Stimulated activated CD4-positive, alpha-beta T cell treated with anti-CD3 and anti-CD28 coated beads, Interleukin-2, amount 100 ng/mL, for 24 hours (primary cell): ENCODE results near the gene AGTRAP.
A peak's percentile ranks its signal among the peaks of the same experiment; 100 is the strongest.

Experiments
- DNase-seq, 2 donors: peaks; one replicate each; pipeline ENCODE4 v3.0.0-alpha.2; 2020

AGTRAP gene

DNA sequence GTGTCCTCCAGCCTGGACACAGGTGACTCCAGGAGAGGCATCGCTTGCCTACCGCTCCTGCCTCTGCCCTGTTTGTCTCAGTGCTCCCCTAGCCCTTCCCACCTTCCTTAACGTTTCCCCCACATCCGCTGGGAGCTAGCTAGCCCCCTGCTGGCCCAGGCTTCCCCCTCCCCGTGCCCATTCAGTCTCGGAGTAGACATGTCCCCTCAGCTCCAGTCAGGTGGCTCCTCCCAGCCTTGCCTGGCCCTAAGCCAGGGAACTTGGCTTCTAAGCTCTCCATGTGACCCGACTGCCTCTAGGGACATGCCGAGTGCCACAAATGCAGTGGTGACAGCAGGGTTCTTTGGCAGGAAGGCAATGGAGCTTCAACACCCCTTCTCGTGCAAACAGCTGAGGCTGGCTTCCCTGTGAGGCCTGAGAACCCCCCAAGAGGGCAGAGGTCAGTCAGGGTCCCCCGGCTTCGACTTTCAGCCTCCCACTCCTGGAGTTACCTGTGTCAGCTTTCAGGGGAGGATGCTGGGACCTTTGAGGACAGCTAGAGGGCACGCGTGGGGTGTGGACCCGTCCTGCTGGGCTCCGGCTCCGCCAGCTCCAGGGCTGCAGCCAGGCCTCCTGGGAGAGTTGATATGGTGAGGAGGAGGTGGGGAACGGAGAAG, 28.2 kb upstream of the AGTRAP start:
- DNase-seq: no peak

DNA sequence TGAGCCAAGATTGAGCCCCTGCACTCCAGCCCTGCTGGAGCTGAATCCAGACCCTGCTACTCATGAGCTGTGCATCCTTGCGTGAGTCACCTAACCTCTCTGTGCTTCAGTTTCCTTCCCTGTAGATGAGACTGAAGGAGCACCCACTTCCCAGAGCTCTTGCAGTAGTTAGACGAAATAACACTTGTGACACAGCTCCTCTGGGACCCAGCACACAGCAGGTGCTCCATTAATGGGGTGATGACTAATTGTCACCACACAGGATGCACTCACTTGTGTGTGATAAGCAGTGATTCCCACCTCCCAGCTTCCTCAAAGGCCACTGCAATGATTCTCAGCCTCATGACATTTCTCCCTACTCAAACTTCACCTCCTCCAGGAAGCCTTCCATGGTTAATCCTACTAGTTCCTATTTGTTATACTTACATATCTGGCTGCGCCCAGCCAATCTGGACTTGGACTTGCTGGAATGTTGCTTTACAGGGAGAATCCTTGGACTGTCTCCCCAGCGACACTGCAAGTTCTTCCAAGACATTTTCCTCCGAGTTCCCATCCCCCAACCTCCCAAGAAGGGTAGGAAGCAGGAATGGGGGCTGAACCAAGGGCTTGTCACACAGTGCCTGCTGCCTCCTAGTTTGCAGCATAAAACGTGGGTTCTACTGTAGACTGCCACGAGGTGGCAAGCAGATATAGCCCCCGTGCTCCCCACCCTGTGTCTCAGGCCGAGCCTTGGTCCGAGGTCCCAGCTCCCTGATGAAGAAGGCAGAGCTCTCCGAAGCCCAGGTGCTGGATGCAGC, 27.2 kb upstream of the AGTRAP start:
- no peak for DNase-seq

DNA sequence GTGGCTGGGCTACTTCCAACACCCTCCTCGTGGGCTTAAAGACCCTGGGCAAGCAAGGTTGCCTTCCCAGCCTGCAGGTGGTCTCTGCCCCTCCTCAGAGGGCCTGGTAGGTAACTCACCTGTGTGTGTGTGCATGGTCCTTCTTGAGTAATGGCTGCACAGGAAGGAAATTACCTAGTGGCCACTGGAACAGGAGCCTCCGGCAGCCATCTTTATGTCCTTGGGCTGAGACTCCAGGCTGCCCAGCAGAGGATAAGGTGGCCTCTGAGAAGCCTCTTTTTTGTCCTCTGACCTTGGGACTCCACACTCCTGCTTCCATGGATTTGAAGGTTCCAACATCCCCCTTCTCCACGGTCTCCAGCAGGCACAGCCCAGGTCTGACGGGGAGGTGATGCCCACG, 24.4 kb upstream of the AGTRAP start:
- DNase-seq: no peak

DNA sequence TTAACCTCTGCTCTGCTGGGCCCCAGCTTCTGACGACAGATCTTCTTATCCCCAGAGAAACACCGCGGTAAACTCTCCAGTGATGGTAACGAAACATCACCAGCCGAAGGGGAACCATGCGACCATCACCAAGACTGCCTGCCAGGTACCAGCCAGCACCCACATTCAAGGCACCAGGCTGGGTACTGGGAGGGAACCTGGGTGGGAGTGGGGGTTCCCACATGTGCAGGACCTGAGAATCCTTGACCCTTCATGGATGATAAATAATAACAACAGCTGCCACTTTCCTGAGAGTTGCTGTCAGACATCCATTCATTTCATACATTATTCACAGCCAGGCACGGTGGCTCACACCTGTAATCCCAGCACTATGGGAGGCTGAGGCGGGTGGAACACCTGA, 23.7 kb upstream of the AGTRAP start:
- DNase-seq: no peak

DNA sequence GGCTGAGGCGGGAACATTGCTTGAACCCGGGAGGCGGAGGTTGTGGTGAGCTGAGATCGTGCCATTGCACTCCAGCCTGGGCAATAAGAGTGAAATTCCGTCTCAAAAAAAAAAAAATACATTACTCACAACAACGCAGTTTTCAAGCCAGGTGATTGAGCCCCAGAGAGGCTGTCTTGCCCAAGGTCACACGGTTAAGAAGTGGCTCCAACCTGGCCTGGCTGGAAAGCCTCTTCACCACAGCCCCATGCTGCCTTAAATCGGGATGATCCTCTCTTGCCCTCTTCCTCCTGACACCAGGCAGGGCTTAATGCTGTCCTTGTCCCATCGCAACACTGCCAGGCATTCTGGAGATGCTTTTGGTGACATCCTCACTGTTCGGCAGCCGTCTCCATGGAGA, 22.8 kb upstream of the AGTRAP start:
- no peak for DNase-seq

DNA sequence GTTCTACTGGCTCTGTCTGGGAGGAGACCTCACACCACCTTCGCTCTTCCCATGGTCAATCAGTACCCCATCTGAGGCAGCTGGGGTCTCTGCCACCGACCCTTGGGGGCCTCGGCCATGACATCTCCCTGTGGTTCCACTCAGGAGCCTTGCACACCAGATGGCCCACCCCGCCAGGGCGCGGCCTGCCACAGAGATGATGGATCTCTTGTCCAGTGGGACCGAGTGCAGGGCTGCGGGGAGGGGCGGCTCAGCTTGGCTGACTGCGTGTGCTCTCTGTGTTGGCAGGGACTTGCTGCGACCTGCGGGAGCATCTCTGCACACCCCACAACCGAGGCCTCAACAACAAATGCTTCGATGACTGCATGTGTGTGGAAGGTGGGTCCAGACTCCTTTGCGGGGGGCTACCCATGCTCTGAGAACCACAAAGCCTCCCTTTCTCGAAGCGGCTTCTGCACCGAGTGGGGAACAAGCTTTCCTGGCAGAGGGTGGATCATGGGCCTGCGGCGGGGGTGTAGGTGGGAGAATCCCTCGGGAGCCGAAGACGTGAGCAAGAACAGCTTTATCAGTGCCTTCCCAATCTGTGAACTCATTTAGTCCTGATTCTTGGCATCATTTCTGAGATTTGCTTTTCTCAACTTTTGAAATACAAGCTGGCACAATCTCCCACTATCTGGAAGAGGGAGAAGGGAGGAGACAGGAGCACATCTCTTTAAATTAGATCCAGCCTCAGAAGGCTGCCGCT, 20.9 kb upstream of the AGTRAP start:
- DNase-seq: no peak

DNA sequence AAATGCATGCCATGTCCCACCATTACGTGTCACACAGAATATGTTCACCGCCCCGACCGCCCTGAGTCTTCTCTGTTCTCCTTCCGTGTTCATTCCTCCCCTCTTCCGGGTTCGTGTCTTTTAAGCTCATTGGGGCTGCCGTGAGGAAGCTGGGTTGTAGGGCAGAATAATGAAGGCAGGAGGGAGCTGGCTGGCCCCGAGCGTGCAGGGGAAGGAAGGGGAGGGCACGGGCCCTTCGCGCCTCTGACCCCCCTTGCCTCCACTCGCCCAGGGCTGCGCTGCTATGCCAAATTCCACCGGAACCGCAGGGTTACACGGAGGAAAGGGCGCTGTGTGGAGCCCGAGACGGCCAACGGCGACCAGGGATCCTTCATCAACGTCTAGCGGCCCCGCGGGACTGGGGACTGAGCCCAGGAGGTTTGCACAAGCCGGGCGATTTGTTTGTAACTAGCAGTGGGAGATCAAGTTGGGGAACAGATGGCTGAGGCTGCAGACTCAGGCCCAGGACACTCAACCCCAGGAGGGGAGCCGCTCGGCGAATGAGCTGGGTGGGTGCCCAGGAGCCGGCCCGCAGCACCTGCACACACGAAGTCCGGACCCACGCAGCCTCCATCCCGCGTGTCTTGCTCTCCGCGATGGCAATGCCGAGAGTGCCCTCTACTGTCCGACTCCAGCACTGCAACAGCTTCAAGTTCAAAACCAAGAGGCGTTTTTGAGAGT, 16.5 kb upstream of the AGTRAP start:
- peak; percentile 89 to 90 for DNase-seq

DNA sequence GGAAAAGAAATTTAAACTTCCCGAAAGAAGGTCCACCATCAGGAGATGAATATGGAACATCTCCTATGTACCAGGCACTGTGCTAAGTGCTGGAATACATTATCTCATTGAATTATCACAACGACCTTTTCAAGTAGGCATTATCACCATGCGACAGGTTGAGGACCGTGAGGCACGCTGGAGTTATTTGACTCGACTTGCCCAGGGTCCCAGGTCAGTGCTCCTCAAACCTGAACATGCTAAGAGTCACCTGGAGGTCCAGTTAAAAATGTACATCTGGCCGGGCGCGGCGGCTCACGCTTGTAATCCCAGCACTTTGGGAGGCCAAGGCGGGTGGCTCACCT, 15.9 kb upstream of the AGTRAP start:
- no peak for DNase-seq

DNA sequence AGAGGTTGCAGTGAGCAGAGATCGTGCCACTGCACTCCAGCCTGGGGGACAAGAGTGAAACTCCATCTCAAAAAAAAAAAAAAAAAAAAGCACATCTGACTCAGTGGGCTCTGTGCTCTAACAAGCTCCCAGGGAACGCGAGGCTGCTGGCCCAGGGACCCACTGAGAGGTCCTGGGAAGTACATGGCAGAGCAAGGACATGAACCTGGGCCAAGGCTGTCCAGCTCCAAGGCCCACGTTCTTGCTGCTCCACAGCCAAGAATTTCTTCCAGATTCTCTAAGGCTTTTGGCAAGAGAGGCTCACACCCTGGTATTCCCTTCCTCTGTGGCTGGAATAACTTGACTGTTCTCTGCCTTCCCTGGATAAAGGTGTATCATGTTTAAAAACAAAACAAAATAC, 15.4 kb upstream of the AGTRAP start:
- DNase-seq: no peak

DNA sequence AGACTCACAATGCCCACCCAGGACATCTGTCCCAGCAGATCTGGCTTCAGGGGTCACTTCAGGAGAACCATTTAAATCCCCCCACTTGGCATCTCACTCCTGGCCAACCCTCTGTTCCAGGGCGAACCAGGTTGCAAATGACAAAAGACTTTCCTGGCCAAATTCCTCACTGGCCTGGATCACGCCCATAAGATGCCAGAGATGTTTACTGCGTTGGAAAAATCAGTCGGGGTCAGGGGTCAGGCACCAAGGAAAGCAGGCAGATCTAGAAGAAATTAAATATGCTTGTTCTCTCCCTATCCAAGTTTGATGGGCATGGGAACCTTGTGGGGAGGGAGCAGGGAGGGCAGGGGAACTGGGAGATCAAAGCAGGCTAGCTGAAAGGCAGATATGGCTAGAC, 14.6 kb upstream of the AGTRAP start:
- DNase-seq: no peak

DNA sequence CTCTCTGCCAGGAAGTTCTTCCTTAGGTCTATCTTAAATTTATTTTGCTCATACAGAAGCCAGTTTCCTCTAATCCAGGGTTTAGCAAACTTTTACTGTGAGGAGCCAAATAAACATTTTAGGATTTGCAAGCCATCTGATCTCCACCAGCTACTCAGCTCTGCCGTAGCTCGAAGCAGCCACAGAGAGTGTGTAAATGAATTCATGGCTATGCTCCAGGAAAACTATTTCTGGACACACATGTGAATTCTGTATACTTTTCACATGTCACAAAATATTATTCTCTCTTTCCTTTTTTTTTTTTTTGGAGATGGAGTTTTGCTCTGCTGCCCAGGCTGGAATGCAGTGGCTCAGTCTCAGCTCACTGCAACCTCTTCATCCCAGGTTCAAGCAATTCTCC, 13.4 kb upstream of the AGTRAP start:
- DNase-seq: no peak

DNA sequence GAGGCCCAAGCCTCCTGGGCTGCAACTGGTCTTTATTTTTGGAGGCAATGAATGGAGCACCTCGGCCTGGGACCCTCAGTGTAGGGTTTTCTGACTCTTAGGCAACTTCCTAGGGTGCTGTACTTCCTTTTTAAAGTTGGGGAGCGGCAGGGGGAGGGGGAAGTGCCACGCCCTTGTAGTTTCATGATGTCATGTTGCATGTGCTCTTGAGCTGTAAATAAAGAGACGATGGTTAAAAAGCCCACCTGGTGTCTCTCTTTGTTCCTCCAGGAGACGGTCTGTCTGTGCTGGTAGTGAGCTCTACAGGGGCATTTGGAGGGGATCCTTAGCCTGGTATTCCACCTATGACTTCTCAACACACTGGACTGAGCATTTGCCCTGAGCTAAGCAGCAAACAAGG, 10.3 kb upstream of the AGTRAP start:
- no peak for DNase-seq

DNA sequence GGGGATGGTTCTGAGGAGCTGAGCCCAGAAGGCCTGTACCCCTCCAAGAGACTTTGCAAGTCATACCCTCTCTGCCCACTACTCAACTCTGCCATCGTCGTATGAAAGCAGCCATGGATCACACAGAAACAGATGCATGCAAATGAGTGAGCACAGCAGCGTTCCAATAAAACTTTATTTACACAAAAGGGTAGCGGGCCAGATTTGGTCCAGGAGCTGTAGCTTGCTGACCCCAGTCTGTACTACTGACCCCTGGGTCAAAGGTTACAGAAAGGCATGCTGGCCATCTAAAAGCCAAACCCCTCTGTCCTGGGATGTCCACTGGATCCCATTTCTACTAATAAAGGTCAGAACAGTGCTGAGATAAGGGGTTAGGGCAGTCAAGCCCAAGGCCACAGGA, 8.8 kb upstream of the AGTRAP start:
- DNase-seq: no peak

DNA sequence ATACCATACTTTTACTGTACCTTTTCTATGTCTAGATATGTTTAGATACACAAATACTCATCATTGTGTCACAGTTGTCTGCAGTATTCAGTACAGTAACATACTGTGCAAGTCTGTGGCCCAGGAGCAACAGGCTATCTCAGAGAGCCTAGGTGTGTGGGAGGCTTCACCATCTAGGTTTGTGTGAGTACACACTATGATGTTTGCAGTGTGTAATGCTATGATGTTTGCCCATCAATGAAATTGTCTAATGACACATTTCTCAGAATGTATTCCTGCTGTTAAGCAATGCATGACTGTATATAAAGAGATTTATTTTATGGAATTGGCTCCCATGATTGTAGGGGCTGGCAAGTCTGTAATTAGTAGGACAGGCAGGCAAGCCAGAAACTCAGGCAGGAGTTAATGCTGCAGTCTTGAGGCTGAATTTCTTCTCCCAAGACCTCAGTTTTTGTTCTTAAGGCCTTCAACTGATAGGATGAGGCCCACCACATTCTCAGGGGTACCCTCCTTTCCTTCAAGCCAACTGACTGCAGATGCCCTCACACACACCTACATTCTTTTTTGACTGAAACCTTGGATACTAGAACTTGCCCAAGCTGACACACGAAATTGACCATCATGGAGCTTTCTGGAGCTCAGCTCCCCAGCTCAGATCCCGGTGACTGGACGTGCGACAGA, 7.7 kb upstream of the AGTRAP start:
- DNase-seq: no peak

DNA sequence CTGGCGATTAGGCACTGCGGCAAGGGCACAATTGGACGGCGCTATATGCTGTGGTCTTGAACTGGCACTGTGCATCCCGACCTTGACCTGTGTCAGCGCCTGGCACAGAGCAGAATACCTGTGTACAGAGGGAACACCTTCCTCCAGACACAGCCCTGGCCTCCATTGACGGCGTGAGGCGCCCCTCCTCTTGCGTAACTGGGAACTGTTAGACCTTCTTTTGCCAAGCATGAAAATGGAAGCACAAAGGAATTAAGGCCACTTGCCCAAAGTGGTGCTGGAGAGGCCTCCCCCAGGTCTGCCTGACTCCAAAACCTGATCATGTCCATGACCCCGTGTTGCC, 6.8 kb upstream of the AGTRAP start:
- DNase-seq: no peak

DNA sequence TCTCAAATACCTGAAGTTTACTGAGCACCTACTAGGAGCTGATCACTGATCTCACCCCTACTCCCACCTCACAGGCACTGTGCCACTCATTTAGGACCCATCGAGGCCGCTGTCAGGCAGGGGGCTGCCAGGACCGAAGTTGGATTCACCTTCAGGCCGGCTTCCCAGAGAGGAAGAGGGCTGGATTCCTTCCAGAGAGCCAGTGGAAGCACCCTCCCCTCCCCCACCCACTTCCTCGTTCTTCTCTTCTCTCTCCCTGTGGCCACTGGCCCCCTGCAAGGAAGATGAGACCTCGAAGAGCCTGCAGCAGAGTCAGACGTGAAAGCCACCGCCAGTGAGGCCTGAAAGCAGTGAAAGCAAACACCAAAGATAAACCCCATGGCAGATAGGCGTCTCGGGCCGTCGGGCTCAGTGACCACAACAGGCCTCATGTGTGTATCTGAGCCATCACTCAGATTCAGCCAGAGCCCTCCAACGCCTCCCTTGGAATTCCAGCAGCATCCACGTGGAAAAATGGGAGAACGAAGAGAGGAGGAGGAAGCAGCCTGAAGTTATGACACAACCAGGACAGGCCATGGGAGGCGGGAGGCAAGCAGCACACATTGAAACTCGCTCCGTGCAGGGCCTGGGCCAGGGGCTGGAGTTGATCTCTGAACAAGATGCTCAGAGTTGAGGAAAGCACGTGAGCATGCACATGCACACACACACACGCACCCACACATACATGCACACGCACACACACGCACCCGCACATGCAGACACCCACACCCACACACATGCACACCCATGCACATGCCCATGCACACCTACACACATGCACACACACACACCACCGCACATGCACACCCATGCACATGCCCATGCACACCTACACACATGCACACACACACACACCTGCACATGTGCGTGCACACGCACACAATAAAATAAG, 6.2 kb upstream of the AGTRAP start:
- no peak for DNase-seq

DNA sequence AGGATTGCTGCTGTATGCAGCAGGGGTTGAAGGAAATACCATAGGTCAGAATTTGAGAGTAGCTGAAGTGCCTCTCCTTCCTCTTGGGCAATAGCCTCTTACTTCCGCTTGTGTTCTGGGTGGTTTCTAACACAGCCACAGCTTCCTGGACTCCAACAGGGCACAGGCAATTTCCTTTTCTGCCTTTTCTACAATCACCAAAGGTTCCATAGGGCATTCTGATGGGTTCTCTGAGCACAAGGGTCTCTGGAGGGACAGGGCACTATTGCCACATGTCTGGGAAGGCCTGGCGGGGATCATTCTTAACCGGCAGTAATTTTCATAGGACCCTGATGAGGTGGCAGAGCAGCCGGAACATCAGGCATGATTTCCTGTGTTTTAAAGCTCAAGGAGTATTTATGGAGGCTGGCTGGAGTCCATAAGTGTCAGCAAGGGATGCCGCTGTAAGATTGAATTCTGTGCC, 5.5 kb upstream of the AGTRAP start:
- no peak for DNase-seq

DNA sequence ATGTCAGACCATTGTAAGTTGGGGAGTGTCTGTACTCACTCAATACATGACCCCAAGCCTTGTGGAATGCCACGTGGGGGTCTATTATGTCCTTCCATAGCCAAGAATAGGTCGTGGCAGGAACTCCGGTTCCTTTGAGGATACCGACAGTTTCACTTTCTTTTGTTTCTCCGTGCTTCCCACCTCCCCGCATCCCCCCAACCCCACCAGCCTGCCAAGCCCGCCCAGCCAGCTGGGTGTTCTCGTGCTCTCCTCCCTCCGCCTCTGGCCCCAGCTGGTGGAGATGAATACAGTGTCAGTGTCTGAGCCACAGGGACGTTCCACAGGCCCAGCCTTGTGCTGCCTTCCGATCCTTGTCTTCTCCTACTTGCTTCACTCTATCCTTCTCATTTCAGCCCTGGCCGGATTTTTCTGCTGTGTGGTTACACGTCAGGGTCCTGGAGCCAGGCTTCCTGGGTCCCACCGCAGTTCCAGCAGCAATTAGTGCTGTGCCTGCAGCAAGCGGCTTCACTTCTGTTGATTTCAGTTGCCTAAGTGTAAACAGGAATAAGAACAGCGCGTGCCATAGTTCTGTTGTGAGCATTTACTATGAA, 4.1 kb upstream of the AGTRAP start:
- DNase-seq: peak in 1 of 2 donors; percentile 22

DNA sequence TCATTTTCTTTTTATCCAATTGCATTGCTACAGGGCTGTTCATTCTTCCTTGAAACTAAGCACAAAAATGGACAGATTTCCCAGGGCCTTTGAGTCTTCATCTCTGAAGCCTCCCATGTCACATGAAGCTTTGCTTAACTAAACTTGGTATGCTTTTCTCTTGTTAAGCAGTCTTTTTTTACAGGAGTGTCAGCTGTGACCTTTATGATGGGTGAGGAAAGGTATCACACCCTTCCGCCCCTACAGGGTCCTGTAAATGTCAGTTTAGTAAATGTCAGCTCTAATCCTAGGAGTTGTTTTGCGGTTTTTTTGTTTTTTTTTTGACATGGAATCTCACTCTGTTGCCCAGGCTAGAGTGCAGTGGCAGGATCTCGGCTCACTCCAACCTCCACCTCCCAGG, 2.6 kb upstream of the AGTRAP start:
- DNase-seq: no peak

DNA sequence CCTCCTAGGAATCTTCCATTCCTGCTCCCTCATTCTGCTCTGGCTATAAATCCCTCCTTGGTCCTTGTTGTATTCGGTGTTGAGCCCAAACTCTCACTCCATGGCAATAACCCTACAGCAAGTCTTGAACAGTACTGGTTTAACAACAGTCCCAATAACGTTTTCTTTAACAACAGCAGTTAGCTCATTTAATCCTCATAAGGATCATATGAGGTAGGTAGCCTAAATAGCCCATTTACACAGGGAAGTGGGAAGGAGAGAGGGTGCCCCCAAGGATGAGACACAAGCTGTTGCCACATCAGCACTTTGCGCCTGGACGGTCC, 444 bp upstream of the AGTRAP start:
- no peak for DNase-seq
